Epidermal melanocyte (primary cell): Measurements from ENCODE around the gene COTL1.
"Not testable (repeated sequence)": the region's sequence is repeated elsewhere in the genome, so short reads cannot be mapped to it uniquely, and the experiment has no call there.

Source experiments
- DNase-seq: peaks from one replicate; pipeline ENCODE4 v3.0.0; 2011; ENCODE audit warnings: low spot score; ENCODE audit not compliant: insufficient read length

The COTL1 gene

GRCh38 chr16:84643674-84644073 lies 25.8 kb upstream of the COTL1 start:
- no peak for DNase-seq

DNA sequence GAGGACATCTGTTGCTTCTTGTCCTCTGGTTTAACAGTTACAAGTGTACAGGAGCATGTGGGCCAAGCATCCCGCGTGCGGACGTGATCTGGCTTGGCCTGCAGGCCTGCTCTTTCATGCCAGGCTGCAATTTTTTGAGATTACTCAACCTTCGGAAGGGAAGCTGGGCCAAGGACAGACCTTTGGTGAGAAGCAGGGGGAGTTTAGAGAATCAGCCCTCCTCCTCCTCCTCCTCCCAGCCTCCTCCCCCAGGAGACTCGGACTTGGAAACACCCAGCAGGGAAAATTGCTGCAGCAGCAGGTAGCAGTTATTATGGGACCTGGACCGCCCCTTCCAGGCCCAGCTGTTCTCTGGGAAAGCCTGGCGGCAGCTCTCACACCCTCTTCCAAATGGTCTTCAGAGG lies 25.3 kb upstream of the COTL1 start:
- DNase-seq = peak; percentile 72

- no peak for DNase-seq
These were observed 23.9 kb upstream of the COTL1 start for GRCh38 chr16:84641643-84642358.

DNA sequence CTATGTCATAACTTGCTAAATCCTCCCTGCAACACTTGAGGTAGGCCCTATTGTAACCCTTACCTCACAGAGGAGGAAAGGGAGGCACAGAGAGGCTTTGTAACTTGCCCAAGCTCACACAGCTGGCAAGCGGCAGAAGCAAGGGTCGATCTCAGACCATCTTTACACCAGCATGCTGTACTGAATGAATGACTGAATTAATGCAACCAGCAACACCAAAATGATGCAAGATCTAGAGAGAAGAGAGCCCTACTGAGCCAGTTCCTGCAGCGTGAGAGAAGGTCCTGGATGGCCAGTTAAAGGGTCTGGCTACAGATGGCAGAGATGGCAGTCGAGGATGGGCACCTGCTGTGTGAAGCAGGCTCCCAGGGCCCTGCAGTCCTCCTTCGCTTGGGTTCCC lies 22.3 kb upstream of the COTL1 start:
- DNase-seq = no peak

DNA sequence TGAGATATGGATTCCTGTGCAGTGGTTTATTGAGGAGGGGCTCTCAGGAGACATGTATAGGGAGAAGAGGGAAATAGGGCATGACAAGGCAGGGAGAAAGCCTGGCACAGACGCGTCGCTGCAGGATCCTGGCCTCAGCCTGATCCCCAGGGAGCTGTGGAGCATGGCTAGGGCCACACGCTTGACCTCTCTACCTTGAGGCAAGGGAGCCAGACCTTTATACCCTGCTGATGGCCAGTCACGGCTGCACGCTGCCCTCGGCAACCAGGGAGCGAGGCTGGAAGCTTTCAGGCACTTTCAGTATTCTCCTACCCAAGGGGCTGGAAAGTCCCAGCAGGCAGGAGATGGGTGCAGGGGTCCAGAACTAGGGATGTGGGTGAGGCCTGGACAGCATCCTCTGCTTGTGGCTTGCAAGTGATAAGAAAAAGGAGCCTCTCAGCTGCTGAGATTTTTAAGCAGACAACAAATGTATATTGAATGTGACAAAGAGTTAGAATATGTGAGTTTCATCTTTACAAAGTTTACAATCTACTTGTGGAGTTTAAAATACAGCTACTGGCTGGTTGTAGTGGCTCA lies 20.4 kb upstream of the COTL1 start:
- DNase-seq = no peak

GRCh38 chr16:84637709-84638108 lies 19.8 kb upstream of the COTL1 start:
- DNase-seq = no peak

DNA sequence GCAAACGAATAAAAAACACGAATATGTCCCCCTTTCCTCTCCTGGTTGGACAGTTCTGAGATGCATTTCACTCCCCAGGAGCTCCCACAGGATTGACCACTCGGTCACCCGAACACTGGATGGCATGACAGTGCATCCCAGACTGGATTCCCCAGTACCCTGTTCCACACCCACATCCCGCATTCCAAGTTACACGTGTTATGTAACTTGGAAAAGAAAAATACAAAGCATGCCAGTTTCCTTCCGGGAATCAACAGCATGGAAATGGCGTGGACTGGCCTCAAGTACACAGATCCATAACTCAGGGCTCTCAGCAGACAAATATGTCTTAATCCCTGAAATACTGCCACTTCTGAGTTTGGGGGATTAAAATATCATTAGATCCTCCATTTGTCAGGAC lies 17.8 kb upstream of the COTL1 start:
- DNase-seq = no peak

DNA sequence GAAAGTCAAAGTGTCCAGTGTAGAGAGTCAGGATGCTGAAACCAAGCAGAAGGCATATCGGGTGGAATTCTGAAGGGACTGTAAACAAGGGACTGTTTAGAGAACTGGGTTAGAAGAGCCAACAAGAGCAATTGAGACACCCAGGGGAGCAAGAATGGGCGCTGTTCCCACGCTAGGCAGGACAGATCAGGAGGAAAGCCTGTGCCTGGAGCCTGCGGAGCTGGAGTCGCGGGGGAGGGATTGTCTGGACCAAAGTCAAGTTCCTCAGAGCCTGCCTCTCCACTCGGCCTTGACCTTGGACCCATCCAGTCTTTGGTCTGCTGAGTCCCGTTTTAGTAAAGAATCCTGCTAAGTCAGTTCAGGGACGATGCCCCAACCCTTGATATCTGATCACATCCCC lies 15.7 kb upstream of the COTL1 start:
- no peak for DNase-seq

DNA sequence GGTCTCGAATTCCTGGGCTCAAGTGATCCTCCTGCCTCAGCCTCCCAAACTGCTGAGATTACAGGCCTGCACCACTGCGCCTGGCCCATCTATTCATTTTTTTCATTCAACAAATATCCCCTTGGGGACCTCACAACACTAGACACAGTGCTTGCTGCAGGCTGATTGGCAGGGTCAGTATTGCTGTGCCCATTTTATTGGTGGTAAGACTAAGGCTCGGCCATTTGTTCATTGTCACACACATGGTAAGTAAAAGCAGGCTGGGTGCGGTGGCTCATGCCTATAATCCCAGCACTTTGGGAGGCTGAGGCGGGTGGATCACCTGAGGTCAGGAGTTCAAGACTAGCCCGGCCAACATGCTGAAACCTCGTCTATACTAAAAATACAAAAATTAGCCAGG lies 15.0 kb upstream of the COTL1 start:
- not testable (repeated sequence) for DNase-seq

DNA sequence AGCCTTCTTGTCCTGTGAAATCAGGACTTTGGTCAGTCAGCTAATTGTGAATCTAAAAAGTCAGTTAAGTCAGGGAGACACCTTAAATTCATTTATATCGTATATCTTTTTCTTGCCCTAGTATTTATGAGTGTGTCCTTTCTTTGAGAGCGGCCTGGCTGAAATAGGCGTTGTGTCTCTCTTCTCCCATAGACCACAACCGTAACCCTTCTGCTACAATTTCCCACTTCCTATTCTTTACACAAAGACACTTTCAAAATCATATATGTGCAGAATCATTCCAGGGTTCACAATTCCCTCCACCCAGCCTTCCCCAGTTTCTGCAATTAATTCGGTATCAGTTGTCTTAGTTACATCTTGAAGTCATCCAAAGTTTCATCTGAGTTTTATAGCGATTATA lies 14.0 kb upstream of the COTL1 start:
- DNase-seq = no peak

DNA sequence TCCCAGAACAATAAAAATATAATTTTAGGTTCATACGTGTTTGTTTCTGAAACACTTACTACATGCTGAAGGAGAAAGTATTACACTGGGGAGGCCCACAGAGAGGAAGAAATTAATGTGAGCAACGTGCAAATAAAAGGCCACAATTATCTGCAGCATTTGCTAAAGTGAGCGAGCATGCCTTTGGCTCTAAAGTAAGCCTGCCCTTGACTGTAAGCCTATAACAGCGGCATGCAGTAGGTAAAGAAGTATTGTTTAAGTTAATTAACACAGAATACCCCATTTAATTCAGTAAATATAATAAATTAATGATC lies 13.2 kb upstream of the COTL1 start:
- no peak for DNase-seq

GRCh38 chr16:84630446-84631152 lies 12.7 kb upstream of the COTL1 start:
- DNase-seq = no peak

DNA sequence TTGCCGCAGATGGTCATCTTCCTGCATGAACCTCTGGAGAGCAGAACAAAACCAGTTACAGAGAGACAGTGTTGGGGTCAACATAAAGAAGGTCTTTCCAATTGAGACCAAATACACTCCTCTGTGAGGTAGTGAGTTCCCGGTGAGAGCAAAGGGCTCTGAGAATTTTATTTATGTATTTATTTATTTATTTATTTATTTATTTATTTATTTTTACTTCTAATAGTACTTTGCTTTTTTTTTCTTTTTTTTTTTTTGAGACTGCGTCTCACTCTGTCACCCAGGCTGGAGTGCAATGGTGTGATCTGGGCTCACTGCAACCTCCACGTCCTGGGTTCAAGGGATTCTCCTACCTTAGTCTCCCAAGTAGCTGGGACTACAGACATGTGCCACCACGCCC lies 12.1 kb upstream of the COTL1 start:
- DNase-seq = no peak

DNA sequence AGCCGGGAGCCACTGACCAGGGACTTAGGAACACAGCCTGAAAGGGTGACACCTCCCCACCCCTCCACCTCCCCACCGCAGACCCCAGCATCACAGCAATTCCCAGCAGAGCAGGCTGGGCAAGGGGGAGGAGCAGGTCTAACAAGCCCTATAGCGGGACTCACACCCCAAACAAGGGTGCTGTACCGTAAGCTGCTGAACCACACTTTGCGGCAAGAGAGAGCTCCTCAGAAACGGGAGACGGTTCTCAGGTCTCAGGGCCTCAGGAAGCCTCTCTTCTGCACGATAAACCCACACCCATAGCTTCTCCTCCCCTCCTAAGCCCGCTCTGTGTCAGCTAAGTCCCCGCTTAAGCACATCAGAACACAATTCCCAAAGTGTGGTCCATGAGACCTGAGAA lies 11.7 kb upstream of the COTL1 start:
- no peak for DNase-seq

DNA sequence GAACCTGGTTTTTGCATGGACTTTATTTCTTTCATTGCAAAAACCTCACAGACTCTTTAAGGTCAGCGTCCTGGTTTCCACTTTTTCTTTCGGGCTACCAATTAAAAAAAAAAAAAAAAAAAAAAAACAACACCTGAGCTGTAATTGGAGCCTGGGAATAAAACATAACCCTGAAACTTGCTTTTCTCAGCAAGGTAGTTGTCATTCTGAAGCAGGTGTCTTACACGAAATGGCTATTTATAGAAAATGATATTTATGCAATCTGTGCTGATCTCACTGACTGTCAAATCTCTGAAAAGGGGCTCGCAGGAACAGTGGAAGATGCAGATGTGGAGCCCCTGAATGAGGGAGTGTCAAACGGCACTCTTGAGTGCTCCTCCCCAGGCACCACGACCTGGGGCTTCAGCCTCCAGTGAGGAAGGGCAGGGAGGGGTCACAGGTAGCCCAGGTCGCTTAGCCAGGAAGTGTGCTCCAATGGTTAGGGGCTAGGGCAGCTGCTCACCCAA lies 10.4 kb upstream of the COTL1 start:
- DNase-seq = no peak

GRCh38 chr16:84625556-84625955 lies 7.7 kb upstream of the COTL1 start:
- DNase-seq = no peak

DNA sequence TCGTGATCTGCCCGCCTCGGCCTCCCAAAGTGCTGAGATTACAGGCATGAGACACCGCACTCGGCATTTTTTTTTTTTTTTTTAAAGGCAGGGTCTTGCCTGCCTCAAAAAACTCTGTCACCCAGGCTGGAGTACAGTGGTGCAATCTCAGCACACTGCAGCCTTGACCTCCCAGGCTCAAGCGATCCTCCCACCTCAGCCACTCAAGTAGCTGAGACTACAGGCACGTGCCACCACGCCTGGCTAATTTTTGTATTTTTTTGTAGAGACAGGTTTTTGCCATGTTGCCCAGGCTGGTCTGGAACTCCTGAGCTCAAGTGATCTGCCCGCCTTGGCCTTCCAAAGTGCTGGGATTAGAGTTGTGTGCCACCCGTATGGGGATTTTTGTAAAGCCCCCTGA lies 3.0 kb upstream of the COTL1 start:
- not testable (repeated sequence) for DNase-seq

DNA sequence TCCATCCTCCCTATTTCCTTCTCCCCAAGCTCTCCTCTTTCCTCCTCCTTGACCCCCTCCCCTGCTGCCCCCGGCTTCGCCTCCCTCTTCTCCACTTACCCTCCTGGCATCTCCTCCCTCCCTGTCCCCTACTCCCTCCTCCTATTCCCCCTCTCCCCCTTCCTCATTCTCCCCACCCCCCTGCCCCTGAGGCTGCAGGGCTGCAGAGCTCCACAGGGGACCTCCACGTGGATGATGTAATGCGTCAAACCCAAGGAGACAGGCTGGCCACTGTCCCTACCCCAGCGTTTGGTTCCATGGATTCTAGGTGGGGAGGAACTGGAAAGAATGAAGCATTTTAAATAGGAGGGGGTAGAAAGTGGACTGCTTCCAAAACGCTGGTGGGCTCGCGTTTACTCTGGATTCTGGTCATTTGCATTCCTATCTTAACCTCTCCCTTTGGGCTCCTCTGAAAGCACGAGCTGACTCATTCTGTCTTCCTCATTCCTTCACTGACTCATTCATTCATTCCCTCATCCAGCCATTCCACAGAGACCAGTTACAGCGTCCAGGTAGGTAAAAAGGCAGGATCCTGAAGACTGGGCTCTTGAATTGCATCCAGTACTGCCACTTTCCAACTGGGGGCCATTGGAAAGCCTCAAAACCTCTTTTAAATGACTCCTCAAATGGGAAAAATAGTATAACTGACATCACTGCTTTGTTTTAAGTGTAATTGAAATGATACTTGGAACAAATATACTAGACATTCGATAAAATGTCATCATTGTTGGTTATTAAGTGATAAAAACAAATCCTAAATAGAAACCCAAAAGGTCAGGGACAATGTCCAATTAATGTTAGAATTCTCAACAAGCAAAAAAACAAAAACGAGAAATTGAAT lies 943 bp upstream of the COTL1 start:
- DNase-seq = no peak

GRCh38 chr16:84617041-84617790 lies 662 bp downstream of the COTL1 start:
- no peak for DNase-seq

- DNase-seq = no peak
These were observed 1.4 kb downstream of the COTL1 start for GRCh38 chr16:84616515-84616914.
